HG03558 (cell line): ENCODE data around the gene CUL5.

Source experiments
- ATAC-seq: cut with Tn5 transposase; IDR thresholded peaks from one replicate; pipeline ENCODE4 v1.9.1; 2021; ENCODE audit warnings: moderate number of reproducible peaks; ENCODE audit not compliant: unreplicated experiment; ENCODE audit errors: extremely low read depth

CUL5 gene

GRCh38 chr11:108008656-108009496, at the start of gene CUL5:
Gene CUL5 (plus strand): TSS chr11:108008898. CDS start chr11:108009349, 451 bp downstream.
- ATAC-seq: peak; percentile 68

DNA sequence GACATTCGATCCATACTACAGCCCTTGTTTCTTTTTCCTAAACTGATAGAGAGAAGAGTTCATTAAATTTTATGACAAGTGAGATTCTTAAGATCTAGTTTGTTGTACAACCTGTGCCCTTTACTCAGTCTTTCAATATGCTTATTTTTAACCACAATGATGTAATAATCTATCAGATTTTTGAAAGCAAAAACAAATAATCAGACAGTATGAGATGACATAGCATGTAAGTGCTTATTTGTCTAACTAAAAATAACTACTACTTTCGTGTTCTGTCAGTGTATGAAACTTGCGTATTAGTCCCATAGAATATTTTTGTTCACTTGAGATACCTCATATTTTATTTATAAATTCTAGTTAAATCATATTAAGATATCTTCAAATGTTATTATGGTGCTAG, 47.2 kb upstream of the CUL5 start:
- ATAC-seq: no peak

GRCh38 chr11:107962181-107962580, 46.5 kb upstream of the CUL5 start:
- ATAC-seq: no peak

- no peak for ATAC-seq
Measured at GRCh38 chr11:107963091-107963490, 45.6 kb upstream of the CUL5 start.

- no peak for ATAC-seq
Measured at GRCh38 chr11:107969219-107969618, 39.5 kb upstream of the CUL5 start.

GRCh38 chr11:107970049-107970448, 38.6 kb upstream of the CUL5 start:
- ATAC-seq: no peak

DNA sequence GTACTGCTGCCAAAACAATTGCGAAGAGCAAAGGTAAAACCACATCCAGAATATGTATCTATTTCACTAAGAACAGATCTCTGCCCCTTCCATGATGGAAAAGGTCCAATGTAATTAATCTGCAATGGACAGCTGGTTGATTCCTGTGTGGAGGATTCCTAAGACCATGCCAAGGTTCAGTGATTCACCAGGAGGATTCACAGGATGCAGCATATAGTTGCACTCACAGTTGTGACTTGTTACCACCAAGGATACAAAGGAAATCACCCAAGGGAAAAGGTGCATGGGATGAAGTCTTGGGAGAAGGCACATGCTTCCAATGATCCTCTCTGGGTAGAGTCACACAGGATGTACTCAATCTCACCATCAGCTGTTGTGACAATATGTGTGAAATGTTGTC, 35.1 kb upstream of the CUL5 start:
- no peak for ATAC-seq

DNA sequence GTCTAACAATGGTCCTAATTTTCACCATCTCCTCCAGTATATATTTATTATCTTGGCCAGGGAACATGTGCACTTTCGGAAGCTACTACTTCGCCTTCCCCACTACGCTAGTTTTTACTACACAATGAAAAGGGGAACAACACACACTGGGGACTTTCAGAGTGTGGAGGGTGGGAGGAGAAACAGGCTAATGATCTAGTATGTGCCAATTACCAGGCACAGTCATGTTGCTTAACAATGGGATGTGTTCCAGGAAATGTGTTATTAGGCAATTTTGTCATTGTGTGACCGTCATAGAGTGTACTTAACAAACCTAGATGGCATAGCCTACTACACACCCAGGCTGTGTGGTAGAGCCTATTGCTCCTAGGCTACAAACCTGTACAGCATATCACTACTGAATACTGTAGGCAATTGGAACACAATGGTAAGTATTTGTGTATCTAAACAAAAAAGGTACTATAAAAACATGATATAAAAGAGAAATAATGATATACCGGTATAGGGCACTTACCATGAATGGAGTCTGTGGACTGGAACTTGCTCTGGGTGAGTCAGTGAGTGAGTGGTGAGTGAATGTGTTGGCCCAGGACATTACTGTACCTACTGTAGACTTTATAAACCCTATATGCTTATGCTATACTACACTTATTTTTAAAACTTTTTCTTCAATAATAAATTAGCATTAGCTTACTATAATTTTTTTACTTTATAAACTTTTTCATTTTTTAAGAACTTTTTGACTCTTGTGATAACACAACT, 20.1 kb upstream of the CUL5 start:
- ATAC-seq: no peak

- no peak for ATAC-seq
Measured at GRCh38 chr11:107991868-107992414, 16.8 kb upstream of the CUL5 start.

GRCh38 chr11:107996006-107996776, 12.5 kb upstream of the CUL5 start:
- no peak for ATAC-seq

GRCh38 chr11:107998761-107999160, 9.9 kb upstream of the CUL5 start:
- no peak for ATAC-seq

DNA sequence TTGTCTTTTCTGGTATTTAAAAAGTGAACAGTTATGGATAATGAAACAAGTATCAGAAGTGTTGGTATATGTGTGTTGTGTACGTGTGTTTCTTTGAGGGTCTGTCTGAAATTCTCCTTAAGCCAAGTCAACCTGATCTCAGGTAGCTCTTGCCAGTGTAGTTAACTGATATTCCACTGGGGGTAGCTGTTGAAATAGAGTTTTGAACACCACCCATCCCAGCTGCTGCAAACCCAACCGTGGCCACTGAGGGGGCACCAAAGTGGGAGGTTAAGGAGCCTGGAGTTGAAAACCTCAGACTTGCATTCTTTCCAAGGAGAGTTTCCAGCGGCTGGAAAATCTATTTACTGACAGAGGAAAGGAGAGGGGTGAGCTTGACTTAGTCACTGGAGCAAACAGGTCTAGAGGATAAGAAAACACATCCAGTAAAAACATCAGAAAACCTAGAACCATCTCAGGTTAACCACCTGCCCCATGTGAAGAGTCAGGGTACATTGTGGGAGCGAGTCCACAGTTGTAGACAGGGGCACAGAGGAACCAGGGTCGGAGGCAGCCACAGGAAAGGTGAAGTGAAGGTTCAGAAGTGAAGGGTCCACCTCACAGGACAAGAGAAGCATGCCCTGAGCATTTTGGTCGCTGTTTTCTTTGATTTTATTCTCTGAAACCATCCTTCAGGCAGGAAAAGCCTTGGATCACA, 8.8 kb upstream of the CUL5 start:
- peak; percentile 73 for ATAC-seq

- ATAC-seq: no peak
Measured at GRCh38 chr11:108002476-108002875, 6.2 kb upstream of the CUL5 start.

- ATAC-seq: no peak
Measured at GRCh38 chr11:108003623-108004022, 5.1 kb upstream of the CUL5 start.

- no peak for ATAC-seq
Measured at GRCh38 chr11:108007819-108008218, 879 bp upstream of the CUL5 start.

GRCh38 chr11:108009497-108010370, 1.0 kb downstream of the CUL5 start:
- no peak for ATAC-seq

DNA sequence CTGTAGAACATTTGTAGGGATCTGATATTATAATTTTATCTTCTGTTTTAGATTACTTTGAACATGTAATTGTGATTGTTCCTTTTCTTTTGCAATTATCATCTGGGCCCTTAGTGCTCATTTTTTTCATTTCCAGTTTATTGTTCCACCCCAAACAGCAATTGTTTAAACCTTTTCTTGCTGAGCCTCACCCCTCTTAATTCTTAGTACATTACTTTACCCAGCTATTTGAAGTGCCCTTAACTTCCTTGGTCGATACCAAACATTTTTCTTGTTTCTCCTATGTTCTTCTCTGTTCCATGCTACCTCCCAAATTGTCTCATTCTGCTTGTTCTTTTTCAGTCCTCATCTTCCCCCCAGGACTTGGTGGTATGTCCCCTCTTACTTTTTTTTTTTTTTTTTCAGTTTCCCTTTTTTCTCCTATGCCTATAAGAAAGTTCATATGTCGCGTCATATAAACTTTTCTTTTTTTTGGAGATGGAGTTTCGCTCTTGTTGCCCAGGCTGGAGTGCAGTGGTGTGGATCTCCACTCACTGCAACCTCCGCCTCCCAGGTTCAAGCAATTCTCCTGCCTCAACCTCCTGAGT, 3.5 kb downstream of the CUL5 start:
- ATAC-seq: no peak

GRCh38 chr11:108016647-108017046, 7.9 kb downstream of the CUL5 start:
- ATAC-seq: no peak

DNA sequence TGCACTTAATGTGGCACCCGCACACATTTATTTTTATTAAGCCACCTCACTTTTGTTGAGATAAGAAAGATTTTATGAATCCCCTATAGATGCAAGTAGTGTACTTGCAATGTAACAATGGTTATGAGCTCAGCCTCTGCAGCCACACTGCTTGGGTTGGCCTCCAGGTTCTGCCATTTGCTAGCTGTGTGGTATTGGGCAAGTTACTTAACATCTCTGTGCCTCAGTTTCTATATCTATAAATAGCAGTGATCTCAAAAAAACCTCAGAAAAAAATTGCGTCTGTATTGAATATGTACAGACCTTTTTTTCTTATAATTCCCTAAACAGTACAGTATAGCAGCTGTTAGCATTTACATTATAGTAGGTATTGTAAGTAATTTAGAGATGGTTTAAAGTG, 10.0 kb downstream of the CUL5 start:
- no peak for ATAC-seq
